ENCODE results near the gene HOXB1.

Gene HOXB1

GRCh38 chr17:48498164-48498850 is 32.5 kb downstream of the HOXB1 start:
- no peak overlapping the region for H3K4me3 ChIP-seq (ENCODE audit: low read depth, low read length)
- no peak for TF ChIP-seq CTCF (IDR thresholded peaks at IDR 0.05; ENCODE audit: low read depth, low read length, missing control alignments)
- peaks cover 11% of the 10 kb centered on the region for H3K27me3 ChIP-seq (replicated peaks)
- H3K36me3 ChIP-seq (replicated peaks), result no peaks in the 10 kb centered on the region
- no peak for DNase-seq
- no peak overlapping the region for H3K27ac ChIP-seq
- in situ Hi-C loops (cut with HindIII; ENCODE audit: low pct_ligation_motif_present, low sequenced_read_pairs), result no loop called here

- in situ Hi-C loops (cut with HindIII; ENCODE audit: low pct_ligation_motif_present, low sequenced_read_pairs), result no loop called here
- no peaks in the 10 kb centered on the region for H3K36me3 ChIP-seq (replicated peaks)
- no peak overlapping the region for H3K4me3 ChIP-seq (ENCODE audit: low read depth, low read length)
- peaks cover 10% of the 10 kb centered on the region for H3K27me3 ChIP-seq (replicated peaks)
- H3K27ac ChIP-seq, result no peak overlapping the region
- no peak for DNase-seq
- TF ChIP-seq CTCF (IDR thresholded peaks at IDR 0.05; ENCODE audit: low read depth, low read length, missing control alignments), result no peak
Measured at GRCh38 chr17:48497103-48497502, 33.7 kb downstream of the HOXB1 start.

GRCh38 chr17:48494335-48494734 is 36.5 kb downstream of the HOXB1 start:
- DNase-seq, result no peak
- in situ Hi-C loops (cut with HindIII; ENCODE audit: low pct_ligation_motif_present, low sequenced_read_pairs), result no loop called here
- peaks cover 7% of the 10 kb centered on the region for H3K27me3 ChIP-seq (replicated peaks)

GRCh38 chr17:48492401-48493298 is 38.2 kb downstream of the HOXB1 start:
- H3K27ac ChIP-seq, result no peak overlapping the region
- in situ Hi-C loops (cut with HindIII; ENCODE audit: low pct_ligation_motif_present, low sequenced_read_pairs), result no loop called here
- peak overlapping the region; percentile 27 for H3K4me3 ChIP-seq (ENCODE audit: low read depth, low read length)
- TF ChIP-seq CTCF (IDR thresholded peaks at IDR 0.05; ENCODE audit: low read depth, low read length, missing control alignments), result peak; percentile 70
- no peak for DNase-seq
- H3K36me3 ChIP-seq (replicated peaks), result no peaks in the 10 kb centered on the region
- peaks cover 7% of the 10 kb centered on the region for H3K27me3 ChIP-seq (replicated peaks)

More at GRCh38 chr17:48494335-48494734, 36.5 kb downstream of the HOXB1 start:
- Histone ChIP-seq H3K36me3 (replicated peaks) (no peaks in the 10 kb centered on the region), H3K4me3 (ENCODE audit: low read depth, low read length) (no peak overlapping the region), H3K27ac (no peak overlapping the region)
- TF ChIP-seq CTCF (IDR thresholded peaks at IDR 0.05; ENCODE audit: low read depth, low read length, missing control alignments), result no peak

GRCh38 chr17:48491527-48492273 is 39.1 kb downstream of the HOXB1 start:
- peaks cover 7% of the 10 kb centered on the region for H3K27me3 ChIP-seq (replicated peaks)
- H3K4me3 ChIP-seq (ENCODE audit: low read depth, low read length), result no peak overlapping the region
- in situ Hi-C loops (cut with HindIII; ENCODE audit: low pct_ligation_motif_present, low sequenced_read_pairs), result no loop called here

More at GRCh38 chr17:48491527-48492273, 39.1 kb downstream of the HOXB1 start:
- DNase-seq, result no peak
- no peak for TF ChIP-seq CTCF (IDR thresholded peaks at IDR 0.05; ENCODE audit: low read depth, low read length, missing control alignments)
- Histone ChIP-seq H3K27ac (no peak overlapping the region), H3K36me3 (replicated peaks) (no peaks in the 10 kb centered on the region)

All from brain microvascular endothelial cell (primary cell).